HFF-Myc (cell line): ENCODE results near the gene TMEM30B.
A peak's percentile ranks its signal among the peaks of the same experiment; 100 is the strongest.

Experiments
- DNase-seq: peaks from one replicate; pipeline ENCODE4 v3.0.0-alpha.2; 2011; ENCODE audit warnings: low read depth; ENCODE audit errors: extremely low read depth
- H3K4me3 ChIP-seq: replicated peaks from 2 replicates; pipeline ENCODE4 v1.5.1; 2011; ENCODE audit warnings: low read depth, mild to moderate bottlenecking, control low read depth, low read length
- CTCF ChIP-seq: IDR thresholded peaks from 2 replicates; pipeline ENCODE4 v1.5.1; 2012; ENCODE audit warnings: mild to moderate bottlenecking, low read depth, low read length, control low read depth; ENCODE audit errors: missing control alignments

TMEM30B gene

GRCh38 chr14:61281186-61281947 is at the start of gene TMEM30B:
TSS of gene TMEM30B (minus strand) at chr14:61281338. CDS start at chr14:61281147, 191 bp downstream.
- no peak for DNase-seq
- no peak for TF ChIP-seq CTCF
- H3K4me3 ChIP-seq, result peak within 1 kb of the TSS; percentile 45

GRCh38 chr14:61330511-61330910 is 49.4 kb upstream of the TMEM30B start:
- H3K4me3 ChIP-seq, result no peak overlapping the region
- DNase-seq, result no peak
- TF ChIP-seq CTCF, result no peak

GRCh38 chr14:61329478-61330051 is 48.4 kb upstream of the TMEM30B start:
- no peak for DNase-seq
- TF ChIP-seq CTCF, result no peak
- H3K4me3 ChIP-seq, result no peak overlapping the region

- DNase-seq, result no peak
- TF ChIP-seq CTCF, result no peak
- H3K4me3 ChIP-seq, result no peak overlapping the region
Observed at GRCh38 chr14:61328626-61329262, 47.6 kb upstream of the TMEM30B start.

GRCh38 chr14:61326847-61327246 is 45.7 kb upstream of the TMEM30B start:
- no peak for DNase-seq
- TF ChIP-seq CTCF, result no peak
- H3K4me3 ChIP-seq, result no peak overlapping the region

GRCh38 chr14:61326146-61326545 is 45.0 kb upstream of the TMEM30B start:
- DNase-seq, result no peak
- TF ChIP-seq CTCF, result no peak
- no peak overlapping the region for H3K4me3 ChIP-seq
